Left ventricle myocardium inferior (tissue), 1 donor: Measurements from ENCODE around the gene ATRX. TPM values are rescaled to one million over a fixed set of nuclear protein-coding genes. Genes with fewer than 3 reads are reported as not detected.
"Not testable (repeated sequence)": the region's sequence is repeated elsewhere in the genome, so short reads cannot be mapped to it uniquely, and the experiment has no call there.

ENCODE experiments used
- DNase-seq: peaks from one replicate; pipeline ENCODE4 v3.0.0-alpha.2; 2020
- H3K27ac ChIP-seq: fragments of 200-600 bp; replicated peaks from 2 replicates; pipeline ENCODE4 v1.8.0; 2021
- H3K27me3 ChIP-seq: fragments of 200-600 bp; 2 replicates; pipeline ENCODE4 v1.8.0; 2021; ENCODE audit warnings: low read depth
- H3K36me3 ChIP-seq: fragments of 200-600 bp; 2 replicates; pipeline ENCODE4 v1.8.0; 2021
- H3K4me1 ChIP-seq: fragments of 200-600 bp; 2 replicates; pipeline ENCODE4 v1.8.0; 2021
- H3K4me3 ChIP-seq: fragments of 200-600 bp; 2 replicates; pipeline ENCODE4 v1.8.0; 2021; ENCODE audit warnings: mild to moderate bottlenecking, moderate library complexity
- H3K9me3 ChIP-seq: fragments of 200-600 bp; replicated peaks from 2 replicates; pipeline ENCODE4 v1.8.0; 2021
- CTCF ChIP-seq: fragments of 200-600 bp; IDR thresholded peaks from 2 replicates; pipeline ENCODE4 v1.8.0; 2021; ENCODE audit warnings: antibody characterized with exemption, mild to moderate bottlenecking, borderline replicate concordance
- intact Hi-C: fragments of 100-400 bp; cut with micrococcal nuclease; formaldehyde crosslinking; loops from one replicate; pipeline ENCODE4 v1.11.0; 2022
- total RNA-seq: library from RNA; stranded (reverse); fragmentation: NEBNext Ultra II Directional; extraction: Animal tissue kit (Norgen Biotek cat#: 25700); gene quantifications from one replicate; pipeline ENCODE4 v1.2.1, GENCODE V29; 2021
- donor health status: DM: no; HTN: yes; CAD: no; lungs with severe emphysema.

The ATRX gene
- total RNA-seq, 1 donor from 2014 or later: 82.2 TPM

GRCh38 chrX:77743720-77744119 is 42.3 kb downstream of the ATRX start:
- Histone ChIP-seq H3K9me3 (no peaks in the 10 kb centered on the region), H3K27me3 (no peaks in the 10 kb centered on the region), H3K4me3 (no peak overlapping the region), H3K27ac (peak overlapping the region; percentile 42), H3K4me1 (peaks cover 26% of the 10 kb centered on the region), H3K36me3 (no peaks in the 10 kb centered on the region)
- no peak for TF ChIP-seq CTCF
- intact Hi-C loops: no loop called here
- DNase-seq: no peak

- H3K9me3 ChIP-seq: no peaks in the 10 kb centered on the region
- no peak for TF ChIP-seq CTCF
- H3K36me3 ChIP-seq: no peaks in the 10 kb centered on the region
- peak; percentile 38 for DNase-seq
- intact Hi-C loops: no loop called here
- peak overlapping the region; percentile 42 for H3K27ac ChIP-seq
- H3K27me3 ChIP-seq: no peaks in the 10 kb centered on the region
- H3K4me3 ChIP-seq: no peak overlapping the region
- peaks cover 26% of the 10 kb centered on the region for H3K4me1 ChIP-seq
Observed at GRCh38 chrX:77742788-77743476, 43.1 kb downstream of the ATRX start.

- intact Hi-C loops: no loop called here
- no peaks in the 10 kb centered on the region for H3K36me3 ChIP-seq
- no peak overlapping the region for H3K4me3 ChIP-seq
- DNase-seq: no peak
- H3K27me3 ChIP-seq: no peaks in the 10 kb centered on the region
- H3K4me1 ChIP-seq: peaks cover 26% of the 10 kb centered on the region
- H3K9me3 ChIP-seq: no peaks in the 10 kb centered on the region
- no peak for TF ChIP-seq CTCF
- H3K27ac ChIP-seq: no peak overlapping the region
Observed at GRCh38 chrX:77740376-77740905, 45.6 kb downstream of the ATRX start.

GRCh38 chrX:77733342-77733741 is 52.7 kb downstream of the ATRX start:
- Histone ChIP-seq H3K36me3 (no peaks in the 10 kb centered on the region), H3K4me3 (no peak overlapping the region), H3K27me3 (no peaks in the 10 kb centered on the region), H3K9me3 (no peaks in the 10 kb centered on the region), H3K4me1 (peaks cover 16% of the 10 kb centered on the region), H3K27ac (no peak overlapping the region)
- DNase-seq: no peak
- no peak for TF ChIP-seq CTCF
- intact Hi-C loops: no loop called here

- intact Hi-C loops: no loop called here
- DNase-seq: no peak
- H3K4me1 ChIP-seq: peaks cover 16% of the 10 kb centered on the region
- no peaks in the 10 kb centered on the region for H3K27me3 ChIP-seq
- H3K27ac ChIP-seq: no peak overlapping the region
- no peaks in the 10 kb centered on the region for H3K36me3 ChIP-seq
- no peak overlapping the region for H3K4me3 ChIP-seq
- H3K9me3 ChIP-seq: no peaks in the 10 kb centered on the region
- TF ChIP-seq CTCF: no peak
Observed at GRCh38 chrX:77731821-77732419, 54.1 kb downstream of the ATRX start.

GRCh38 chrX:77726095-77726494 is 59.9 kb downstream of the ATRX start:
- DNase-seq, H3K27ac ChIP-seq, H3K27me3 ChIP-seq, H3K36me3 ChIP-seq, H3K9me3 ChIP-seq, intact Hi-C loops, H3K4me3 ChIP-seq, H3K4me1 ChIP-seq: not testable (repeated sequence)
